IMR-90 (cell line): ENCODE measurements around the gene KLHL3. TPM values are rescaled to one million over a fixed set of nuclear protein-coding genes. Genes with fewer than 3 reads are reported as not detected.

Experiments
- ATAC-seq: fragments of 200-7000 bp; cut with Tn5 transposase; 2 replicates; pipeline ENCODE4 v1.9.1; 2020; ENCODE audit warnings: low read depth, mild to moderate bottlenecking, moderate library complexity
- BruUV-seq: library from RNA; stranded (reverse); fragments of 400-500 nt; replicated peaks from 2 replicates; lab custom pipeline; 2021; lab: Mats Ljungman, UMichigan
- CTCF ChIA-PET: fragments of 300-600 bp; formaldehyde crosslinking; extraction: SDS; loops from one replicate; lab custom pipeline; 2021; ENCODE audit warnings: antibody characterized with exemption; lab: Yijun Ruan, JAX
- POLR2A ChIA-PET: fragments of 300-600 bp; sonication (Branson Sonifier 250); formaldehyde crosslinking; loops from one replicate; lab custom pipeline; 2022; ENCODE audit warnings: antibody characterized with exemption; ENCODE audit not compliant: unreplicated experiment; lab: Charles Lee
- DNase-seq: peaks from one replicate; pipeline ENCODE4 v3.0.0; 2013
- H2AFZ ChIP-seq: replicated peaks from 2 replicates; pipeline ENCODE3; 2013; ENCODE audit warnings: low read length, mild to moderate bottlenecking; ENCODE audit not compliant: poor library complexity
- H2AK5ac ChIP-seq: 2 replicates; pipeline ENCODE4 v1.6.1; 2013; ENCODE audit warnings: low read depth, low read length, inconsistent platforms
- H2AK9ac ChIP-seq: replicated peaks from 2 replicates; pipeline ENCODE3; 2013; ENCODE audit warnings: mild to moderate bottlenecking, low read depth, low read length, moderate library complexity; ENCODE audit not compliant: poor library complexity
- H2BK120ac ChIP-seq: 2 replicates; pipeline ENCODE4 v1.6.1; 2013; ENCODE audit warnings: low read depth, low read length, inconsistent platforms
- H2BK15ac ChIP-seq: 3 replicates; pipeline ENCODE4 v1.6.1; 2013; ENCODE audit warnings: low read depth, low read length, inconsistent platforms
- H2BK20ac ChIP-seq: 2 replicates; pipeline ENCODE4 v1.6.1; 2013; ENCODE audit warnings: low read depth, mild to moderate bottlenecking, inconsistent platforms, low read length, moderate library complexity
- H2BK5ac ChIP-seq: 2 replicates; pipeline ENCODE4 v1.6.1; 2013; ENCODE audit warnings: mild to moderate bottlenecking, low read depth, low read length, inconsistent platforms; ENCODE audit not compliant: poor library complexity, severe bottlenecking
- H3K14ac ChIP-seq: replicated peaks from 2 replicates; pipeline ENCODE4 v1.6.1; 2013; ENCODE audit warnings: low read depth, low read length, inconsistent platforms
- H3K18ac ChIP-seq: 2 replicates; pipeline ENCODE4 v1.6.1; 2013; ENCODE audit warnings: low read depth, low read length, control low read depth
- H3K23ac ChIP-seq: 2 replicates; pipeline ENCODE4 v1.6.1; 2013; ENCODE audit warnings: low read depth, low read length, inconsistent platforms
- H3K27ac ChIP-seq: 2 replicates; pipeline ENCODE4 v1.5.1; 2013; ENCODE audit warnings: mild to moderate bottlenecking, control low read depth, low read length; ENCODE audit not compliant: insufficient read depth
- H3K27me3 ChIP-seq: 2 replicates; pipeline ENCODE4 v1.6.1; 2013; ENCODE audit warnings: low read length; ENCODE audit not compliant: control insufficient read depth, insufficient read depth
- H3K36me3 ChIP-seq: 2 replicates; pipeline ENCODE4 v1.6.1; 2013; ENCODE audit warnings: low read length, mixed read lengths; ENCODE audit not compliant: control insufficient read depth, insufficient read depth
- H3K4ac ChIP-seq: 2 replicates; pipeline ENCODE4 v1.6.1; 2013; ENCODE audit warnings: low read depth, low read length, inconsistent platforms
- H3K4me1 ChIP-seq: 2 replicates; pipeline ENCODE4 v1.6.1; 2013; ENCODE audit warnings: low read length, mixed read lengths; ENCODE audit not compliant: control insufficient read depth, insufficient read depth
- H3K4me2 ChIP-seq: 2 replicates; pipeline ENCODE4 v1.6.1; 2013; ENCODE audit warnings: low read depth, mild to moderate bottlenecking, control low read depth, low read length, moderate library complexity
- H3K4me3 ChIP-seq: 2 replicates; pipeline ENCODE4 v1.5.1; 2013; ENCODE audit warnings: low read depth, mild to moderate bottlenecking, control low read depth, low read length, moderate library complexity; ENCODE audit not compliant: insufficient read depth
- H3K56ac ChIP-seq: 2 replicates; pipeline ENCODE4 v1.6.1; 2013; ENCODE audit warnings: low read length, inconsistent platforms; ENCODE audit not compliant: insufficient read depth; ENCODE audit errors: extremely low read depth
- H3K79me1 ChIP-seq, 2 experiments: 2 replicates each; pipeline ENCODE4 v1.6.1; 2013; ENCODE audit warnings: low read length in 2 of 2, inconsistent platforms in 1 of 2, low read depth in 1 of 2
- H3K9ac ChIP-seq: 2 replicates; pipeline ENCODE4 v1.6.1; 2013; ENCODE audit warnings: low read depth, low read length, control low read depth
- H3K9me1 ChIP-seq: 2 replicates; pipeline ENCODE4 v1.6.1; 2013; ENCODE audit warnings: low read length, inconsistent platforms; ENCODE audit not compliant: insufficient read depth
- H3K9me3 ChIP-seq: 2 replicates; pipeline ENCODE4 v1.6.1; 2013; ENCODE audit warnings: low read length; ENCODE audit not compliant: control insufficient read depth, insufficient read depth
- H4K20me1 ChIP-seq: 2 replicates; pipeline ENCODE4 v1.6.1; 2013; ENCODE audit warnings: low read length, inconsistent platforms; ENCODE audit not compliant: insufficient read depth
- H4K5ac ChIP-seq: 2 replicates; pipeline ENCODE4 v1.6.1; 2013; ENCODE audit warnings: mild to moderate bottlenecking, low read depth, low read length, control low read depth
- H4K8ac ChIP-seq, 2 experiments: 2 replicates each; pipeline ENCODE4 v1.6.1; 2013; ENCODE audit warnings: low read depth in 2 of 2, low read length in 2 of 2, control low read depth in 1 of 2, inconsistent platforms in 1 of 2
- H4K91ac ChIP-seq: 2 replicates; pipeline ENCODE4 v1.6.1; 2013; ENCODE audit warnings: low read depth, low read length, inconsistent platforms; ENCODE audit not compliant: insufficient read depth
- FOS ChIP-seq: fragments of 150-350 bp; IDR thresholded peaks from 2 replicates; pipeline ENCODE4 v1.6.1; 2016; ENCODE audit warnings: low read depth, low read length
- MAFK ChIP-seq: IDR thresholded peaks from 2 replicates; pipeline ENCODE4 v1.6.1; 2012; ENCODE audit warnings: low read depth, low read length, improper control_type of control experiment
- NFE2L2 ChIP-seq: fragments of 150-350 bp; IDR thresholded peaks from 2 replicates; pipeline ENCODE4 v1.6.1; 2016; ENCODE audit warnings: low read depth, mild to moderate bottlenecking, low read length
- RFX5 ChIP-seq: IDR thresholded peaks from 2 replicates; pipeline ENCODE4 v1.8.0; 2012; ENCODE audit warnings: low read depth, mild to moderate bottlenecking, low read length, moderate library complexity
- WGBS, 2 experiments: methylation state at CpG; one replicate each; pipeline versions ENCODE4 v1.1.5 to v1.1.7; 2013; ENCODE audit warnings: missing lambda C conversion rate in 2 of 2; ENCODE audit not compliant: insufficient read length in 1 of 2; ENCODE audit errors: extremely low coverage in 2 of 2; 5-methylcytosine and 5-hydroxymethylcytosine counted together
- dilution Hi-C: fragments of 300-500 bp; cut with HindIII; formaldehyde crosslinking; loops from one replicate; pipeline ENCODE4 v1.14.3; 2018; ENCODE audit warnings: low sequenced_read_pairs; ENCODE audit not compliant: unreplicated experiment
- in situ Hi-C: fragments of 300-500 bp; cut with MboI; formaldehyde crosslinking; loops from 3 replicates; pipeline ENCODE4 v1.14.3; 2019; ENCODE audit warnings: low sequenced_read_pairs, inconsistent platforms, mixed read lengths
- intact Hi-C: fragments of 100-400 bp; cut with micrococcal nuclease; formaldehyde crosslinking; loops from 2 replicates; pipeline ENCODE4 v1.10.0; 2022
- polyA plus RNA-seq, 3 experiments: library from polyadenylated mRNA; depleted of rRNA; stranded (reverse); fragments of >200 nt; gene quantifications; 2 replicates each; pipeline ENCODE4 v1.2.3, GENCODE V29; 2012; ENCODE audit warnings: low replicate concordance in 1 of 3
- total RNA-seq: library from RNA; depleted of rRNA; stranded (reverse); fragments of >200 nt; gene quantifications from 2 replicates; pipeline ENCODE4 v1.2.3, GENCODE V29; 2012
- TF ChIP-seq, protein P1 (sequence below): conservative IDR thresholded peaks from 2 replicates; pipeline ENCODE4 v1.5.1; 2012; ENCODE audit warnings: mild to moderate bottlenecking, low read depth, low read length, improper control_type of control experiment

KLHL3 gene
- total and polyA plus RNA-seq, 2 of the 4 experiments (the other 2 are of a cell fraction), result 2.3 to 4.1 TPM

DNA sequence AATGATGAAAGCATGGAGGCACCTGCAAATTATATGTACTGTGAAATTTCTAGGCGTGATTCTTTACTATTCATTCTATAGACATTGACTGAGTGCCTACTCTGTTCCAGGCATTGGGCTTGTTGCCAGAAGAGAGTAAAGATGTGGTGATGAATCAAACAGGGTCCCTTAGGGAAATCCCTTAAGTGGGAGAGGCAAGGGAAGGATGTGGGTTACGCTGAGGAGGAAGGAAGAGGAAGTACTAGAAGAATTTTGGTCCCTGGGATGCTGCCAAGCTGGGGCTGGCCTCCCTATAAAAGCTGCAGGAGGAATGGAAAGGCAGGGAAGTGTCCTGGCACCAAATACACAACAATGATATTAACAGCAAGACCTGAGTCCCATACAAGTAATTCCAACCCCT lies 160.0 kb downstream of the KLHL3 start:
- in situ Hi-C loops, result no loop called here
- Histone ChIP-seq H4K20me1 (no peaks in the 10 kb centered on the region), H3K4me1 (no peaks in the 10 kb centered on the region), H2BK5ac (no peak overlapping the region), H4K8ac (no peak overlapping the region), H3K4me2 (no peak overlapping the region), H2AFZ (no peak overlapping the region), H3K18ac (no peak overlapping the region), H3K9ac (no peak overlapping the region), H2BK20ac (no peak overlapping the region), H2AK5ac (no peak overlapping the region), H3K9me3 (no peaks in the 10 kb centered on the region), H2BK120ac (no peak overlapping the region), H3K36me3 (no peaks in the 10 kb centered on the region), H4K5ac (no peak overlapping the region), H3K14ac (no peak overlapping the region), H3K4ac (no peak overlapping the region), H3K79me1 (no peaks in the 10 kb centered on the region), H3K4me3 (no peak overlapping the region), H2BK15ac (no peak overlapping the region), H4K91ac (no peak overlapping the region), H3K9me1 (no peaks in the 10 kb centered on the region), H2AK9ac (no peak overlapping the region), H3K27me3 (no peaks in the 10 kb centered on the region), H3K56ac (no peak overlapping the region), H3K23ac (no peak overlapping the region), H3K27ac (no peak overlapping the region)
- ATAC-seq, result no peak
- TF ChIP-seq NFE2L2 (no peak), MAFK (no peak), FOS (no peak), RFX5 (no peak)
- TF ChIP-seq, protein P1, sequence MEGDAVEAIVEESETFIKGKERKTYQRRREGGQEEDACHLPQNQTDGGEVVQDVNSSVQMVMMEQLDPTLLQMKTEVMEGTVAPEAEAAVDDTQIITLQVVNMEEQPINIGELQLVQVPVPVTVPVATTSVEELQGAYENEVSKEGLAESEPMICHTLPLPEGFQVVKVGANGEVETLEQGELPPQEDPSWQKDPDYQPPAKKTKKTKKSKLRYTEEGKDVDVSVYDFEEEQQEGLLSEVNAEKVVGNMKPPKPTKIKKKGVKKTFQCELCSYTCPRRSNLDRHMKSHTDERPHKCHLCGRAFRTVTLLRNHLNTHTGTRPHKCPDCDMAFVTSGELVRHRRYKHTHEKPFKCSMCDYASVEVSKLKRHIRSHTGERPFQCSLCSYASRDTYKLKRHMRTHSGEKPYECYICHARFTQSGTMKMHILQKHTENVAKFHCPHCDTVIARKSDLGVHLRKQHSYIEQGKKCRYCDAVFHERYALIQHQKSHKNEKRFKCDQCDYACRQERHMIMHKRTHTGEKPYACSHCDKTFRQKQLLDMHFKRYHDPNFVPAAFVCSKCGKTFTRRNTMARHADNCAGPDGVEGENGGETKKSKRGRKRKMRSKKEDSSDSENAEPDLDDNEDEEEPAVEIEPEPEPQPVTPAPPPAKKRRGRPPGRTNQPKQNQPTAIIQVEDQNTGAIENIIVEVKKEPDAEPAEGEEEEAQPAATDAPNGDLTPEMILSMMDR, result no peak
- BruUV-seq, result no TSS peak
- no peak for DNase-seq
- no CpG with 5 or more reads among the region's 2 CpGs for WGBS, 2 experiments
- ChIA-PET POLR2A (no interaction called here), CTCF (no interaction called here)
- intact Hi-C loops, result no loop called here
- dilution Hi-C loops, result no loop called here
